ENCODE data around the gene LRRC74B. TPM values are rescaled to one million over a fixed set of nuclear protein-coding genes. Genes with fewer than 3 reads are reported as not detected.

The LRRC74B gene
- total RNA-seq, 1 donor from 2014 or later, result not detected

DNA sequence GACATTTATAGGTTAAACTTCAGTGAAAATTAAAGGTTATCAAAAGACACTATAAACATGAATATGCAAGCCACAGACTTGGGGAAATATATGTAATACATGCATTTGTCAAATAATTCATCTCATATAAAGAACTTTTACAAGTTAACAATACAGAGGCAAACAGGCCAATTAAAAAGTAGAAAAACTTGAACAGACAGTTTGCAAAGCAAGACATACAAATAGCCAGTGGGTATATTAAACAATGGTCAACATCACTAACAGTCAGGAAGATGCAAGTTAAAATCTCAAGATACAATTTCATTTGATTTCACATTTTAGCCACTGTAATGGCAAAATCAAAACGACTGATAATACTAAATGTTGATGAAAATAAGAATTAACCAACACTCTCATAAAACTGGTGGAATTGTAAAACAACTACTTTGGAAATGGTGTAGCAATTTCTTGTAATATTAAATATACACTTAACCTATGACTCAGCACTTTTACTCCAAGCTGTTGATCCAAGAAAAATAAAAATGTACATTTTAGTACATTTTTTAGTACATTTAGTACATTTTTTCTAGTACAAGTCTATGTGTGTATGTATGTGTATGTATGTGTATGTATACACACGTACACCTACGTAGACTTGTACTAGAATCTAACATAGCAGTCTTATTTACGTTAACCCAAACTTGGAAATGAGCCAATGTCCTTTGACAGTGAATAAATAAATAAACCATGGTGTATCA is 62.8 kb downstream of the LRRC74B start:
- Mint-ChIP-seq H3K4me3 (ENCODE audit: unreplicated experiment) (no peak overlapping the region), H3K27me3 (ENCODE audit: unreplicated experiment) (peaks cover 2% of the 10 kb centered on the region), H3K27ac (ENCODE audit: unreplicated experiment) (no peak overlapping the region), H3K36me3 (ENCODE audit: unreplicated experiment) (no peaks in the 10 kb centered on the region), H3K4me1 (ENCODE audit: low read depth, unreplicated experiment) (no peaks in the 10 kb centered on the region), H3K9me3 (ENCODE audit: unreplicated experiment) (no peaks in the 10 kb centered on the region)
- no peak for DNase-seq
- TF ChIP-seq, protein P1, sequence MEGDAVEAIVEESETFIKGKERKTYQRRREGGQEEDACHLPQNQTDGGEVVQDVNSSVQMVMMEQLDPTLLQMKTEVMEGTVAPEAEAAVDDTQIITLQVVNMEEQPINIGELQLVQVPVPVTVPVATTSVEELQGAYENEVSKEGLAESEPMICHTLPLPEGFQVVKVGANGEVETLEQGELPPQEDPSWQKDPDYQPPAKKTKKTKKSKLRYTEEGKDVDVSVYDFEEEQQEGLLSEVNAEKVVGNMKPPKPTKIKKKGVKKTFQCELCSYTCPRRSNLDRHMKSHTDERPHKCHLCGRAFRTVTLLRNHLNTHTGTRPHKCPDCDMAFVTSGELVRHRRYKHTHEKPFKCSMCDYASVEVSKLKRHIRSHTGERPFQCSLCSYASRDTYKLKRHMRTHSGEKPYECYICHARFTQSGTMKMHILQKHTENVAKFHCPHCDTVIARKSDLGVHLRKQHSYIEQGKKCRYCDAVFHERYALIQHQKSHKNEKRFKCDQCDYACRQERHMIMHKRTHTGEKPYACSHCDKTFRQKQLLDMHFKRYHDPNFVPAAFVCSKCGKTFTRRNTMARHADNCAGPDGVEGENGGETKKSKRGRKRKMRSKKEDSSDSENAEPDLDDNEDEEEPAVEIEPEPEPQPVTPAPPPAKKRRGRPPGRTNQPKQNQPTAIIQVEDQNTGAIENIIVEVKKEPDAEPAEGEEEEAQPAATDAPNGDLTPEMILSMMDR (IDR thresholded peaks at IDR 0.05; ENCODE audit: partially characterized antibody, unreplicated experiment), result no peak

Small RNA genes lying within 50 kb of the gene (microRNA-seq; reads per million reads assigned to microRNA genes)
- not detected for gene MIR649 (ENCODE audit: unreplicated experiment)

Other genes with a start within 250 kb of the LRRC74B start
- gene PI4KA, start 187.1 kb upstream of the LRRC74B start, total RNA-seq (ENCODE audit: unreplicated experiment), result 165 TPM
- 22.9 TPM for gene SNAP29, start 186.9 kb upstream of the LRRC74B start, total RNA-seq (ENCODE audit: unreplicated experiment)
- 59.6 TPM for gene CRKL, start 128.5 kb upstream of the LRRC74B start, total RNA-seq (ENCODE audit: unreplicated experiment)
- gene AIFM3, start 78.7 kb upstream of the LRRC74B start, total RNA-seq (ENCODE audit: unreplicated experiment), result 0.64 TPM
- 165 TPM for gene LZTR1, start 63.6 kb upstream of the LRRC74B start, total RNA-seq (ENCODE audit: unreplicated experiment)
- gene THAP7, start 43.8 kb upstream of the LRRC74B start, total RNA-seq (ENCODE audit: unreplicated experiment), result 17.8 TPM
- 1.5 TPM for gene P2RX6, start 30.8 kb upstream of the LRRC74B start, total RNA-seq (ENCODE audit: unreplicated experiment)
- 0.59 TPM for gene SLC7A4, start 13.4 kb upstream of the LRRC74B start, total RNA-seq (ENCODE audit: unreplicated experiment)

Measured in glutamatergic neuron (in vitro differentiated cells).